ENCODE results near the gene IGFBP1. TPM values are rescaled to one million over a fixed set of nuclear protein-coding genes. Genes with fewer than 3 reads are reported as not detected.

Gene IGFBP1
- total and polyA plus RNA-seq, 2 of the 13 experiments (the other 11 are each of a cell fraction or from before 2014, with no cell fraction given), result 5.4 to 885 TPM

DNA sequence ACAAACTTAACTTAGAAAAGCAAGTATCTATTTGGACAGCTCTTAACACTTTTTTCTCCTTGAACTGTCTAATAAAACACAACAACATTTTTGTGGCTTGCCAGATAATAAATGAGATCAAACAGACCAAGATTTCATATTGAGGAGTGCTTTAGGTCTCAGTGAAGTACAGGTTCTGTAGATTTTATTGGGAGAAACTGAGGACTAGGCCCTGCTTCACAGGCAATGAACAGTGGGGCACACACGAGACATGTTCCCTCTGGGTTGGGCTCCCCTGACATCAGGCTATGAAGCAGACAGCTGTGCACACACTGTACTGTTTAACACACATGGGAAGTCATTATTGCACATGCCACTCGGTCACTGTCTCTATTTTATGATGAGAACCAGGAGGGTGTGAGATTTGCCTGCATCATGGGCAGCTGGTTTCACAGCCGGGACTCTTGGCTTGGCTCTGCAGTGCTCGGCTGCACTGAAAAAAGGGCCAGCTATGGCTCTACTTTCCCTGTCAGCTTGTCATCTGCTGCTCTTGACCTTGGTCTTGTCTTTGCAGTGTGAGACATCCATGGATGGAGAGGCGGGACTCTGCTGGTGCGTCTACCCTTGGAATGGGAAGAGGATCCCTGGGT is 4.2 kb downstream of the IGFBP1 start (continued):
- TF ChIP-seq, protein P1, sequence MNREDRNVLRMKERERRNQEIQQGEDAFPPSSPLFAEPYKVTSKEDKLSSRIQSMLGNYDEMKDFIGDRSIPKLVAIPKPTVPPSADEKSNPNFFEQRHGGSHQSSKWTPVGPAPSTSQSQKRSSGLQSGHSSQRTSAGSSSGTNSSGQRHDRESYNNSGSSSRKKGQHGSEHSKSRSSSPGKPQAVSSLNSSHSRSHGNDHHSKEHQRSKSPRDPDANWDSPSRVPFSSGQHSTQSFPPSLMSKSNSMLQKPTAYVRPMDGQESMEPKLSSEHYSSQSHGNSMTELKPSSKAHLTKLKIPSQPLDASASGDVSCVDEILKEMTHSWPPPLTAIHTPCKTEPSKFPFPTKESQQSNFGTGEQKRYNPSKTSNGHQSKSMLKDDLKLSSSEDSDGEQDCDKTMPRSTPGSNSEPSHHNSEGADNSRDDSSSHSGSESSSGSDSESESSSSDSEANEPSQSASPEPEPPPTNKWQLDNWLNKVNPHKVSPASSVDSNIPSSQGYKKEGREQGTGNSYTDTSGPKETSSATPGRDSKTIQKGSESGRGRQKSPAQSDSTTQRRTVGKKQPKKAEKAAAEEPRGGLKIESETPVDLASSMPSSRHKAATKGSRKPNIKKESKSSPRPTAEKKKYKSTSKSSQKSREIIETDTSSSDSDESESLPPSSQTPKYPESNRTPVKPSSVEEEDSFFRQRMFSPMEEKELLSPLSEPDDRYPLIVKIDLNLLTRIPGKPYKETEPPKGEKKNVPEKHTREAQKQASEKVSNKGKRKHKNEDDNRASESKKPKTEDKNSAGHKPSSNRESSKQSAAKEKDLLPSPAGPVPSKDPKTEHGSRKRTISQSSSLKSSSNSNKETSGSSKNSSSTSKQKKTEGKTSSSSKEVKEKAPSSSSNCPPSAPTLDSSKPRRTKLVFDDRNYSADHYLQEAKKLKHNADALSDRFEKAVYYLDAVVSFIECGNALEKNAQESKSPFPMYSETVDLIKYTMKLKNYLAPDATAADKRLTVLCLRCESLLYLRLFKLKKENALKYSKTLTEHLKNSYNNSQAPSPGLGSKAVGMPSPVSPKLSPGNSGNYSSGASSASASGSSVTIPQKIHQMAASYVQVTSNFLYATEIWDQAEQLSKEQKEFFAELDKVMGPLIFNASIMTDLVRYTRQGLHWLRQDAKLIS (CRISPR knock-in tag; IDR thresholded peaks at IDR 0.05), result peak; percentile 94
- no peak for TF ChIP-seq ZMYM2 (CRISPR knock-in tag; IDR thresholded peaks at IDR 0.05)
- peak; percentile 76; the same call in 1 of the 2 replicates for TF ChIP-seq MEIS2 (CRISPR knock-in tag; IDR thresholded peaks at IDR 0.05)
- TF ChIP-seq, protein P2, sequence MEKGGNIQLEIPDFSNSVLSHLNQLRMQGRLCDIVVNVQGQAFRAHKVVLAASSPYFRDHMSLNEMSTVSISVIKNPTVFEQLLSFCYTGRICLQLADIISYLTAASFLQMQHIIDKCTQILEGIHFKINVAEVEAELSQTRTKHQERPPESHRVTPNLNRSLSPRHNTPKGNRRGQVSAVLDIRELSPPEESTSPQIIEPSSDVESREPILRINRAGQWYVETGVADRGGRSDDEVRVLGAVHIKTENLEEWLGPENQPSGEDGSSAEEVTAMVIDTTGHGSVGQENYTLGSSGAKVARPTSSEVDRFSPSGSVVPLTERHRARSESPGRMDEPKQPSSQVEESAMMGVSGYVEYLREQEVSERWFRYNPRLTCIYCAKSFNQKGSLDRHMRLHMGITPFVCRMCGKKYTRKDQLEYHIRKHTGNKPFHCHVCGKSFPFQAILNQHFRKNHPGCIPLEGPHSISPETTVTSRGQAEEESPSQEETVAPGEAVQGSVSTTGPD (CRISPR knock-in tag; IDR thresholded peaks at IDR 0.05), result no peak
- TF ChIP-seq ZBTB7B (CRISPR knock-in tag; IDR thresholded peaks at IDR 0.05), result no peak
- no peak for TF ChIP-seq SRSF4 (IDR thresholded peaks at IDR 0.05; ENCODE audit: low read depth, low read length, poor library complexity, severe bottlenecking)
- TF ChIP-seq, protein P3, sequence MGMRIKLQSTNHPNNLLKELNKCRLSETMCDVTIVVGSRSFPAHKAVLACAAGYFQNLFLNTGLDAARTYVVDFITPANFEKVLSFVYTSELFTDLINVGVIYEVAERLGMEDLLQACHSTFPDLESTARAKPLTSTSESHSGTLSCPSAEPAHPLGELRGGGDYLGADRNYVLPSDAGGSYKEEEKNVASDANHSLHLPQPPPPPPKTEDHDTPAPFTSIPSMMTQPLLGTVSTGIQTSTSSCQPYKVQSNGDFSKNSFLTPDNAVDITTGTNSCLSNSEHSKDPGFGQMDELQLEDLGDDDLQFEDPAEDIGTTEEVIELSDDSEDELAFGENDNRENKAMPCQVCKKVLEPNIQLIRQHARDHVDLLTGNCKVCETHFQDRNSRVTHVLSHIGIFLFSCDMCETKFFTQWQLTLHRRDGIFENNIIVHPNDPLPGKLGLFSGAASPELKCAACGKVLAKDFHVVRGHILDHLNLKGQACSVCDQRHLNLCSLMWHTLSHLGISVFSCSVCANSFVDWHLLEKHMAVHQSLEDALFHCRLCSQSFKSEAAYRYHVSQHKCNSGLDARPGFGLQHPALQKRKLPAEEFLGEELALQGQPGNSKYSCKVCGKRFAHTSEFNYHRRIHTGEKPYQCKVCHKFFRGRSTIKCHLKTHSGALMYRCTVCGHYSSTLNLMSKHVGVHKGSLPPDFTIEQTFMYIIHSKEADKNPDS (CRISPR knock-in tag; IDR thresholded peaks at IDR 0.05), result no peak
- TF ChIP-seq FOXJ3 (CRISPR knock-in tag; IDR thresholded peaks at IDR 0.05; ENCODE audit: borderline replicate concordance), result peak; percentile 48; the same call in 1 of the 2 replicates
- peak; percentile 73; the same call in 1 of the 2 replicates for TF ChIP-seq ZNF224 (CRISPR knock-in tag; IDR thresholded peaks at IDR 0.05)
- peak; percentile 79; the same call in 1 of the 2 replicates for TF ChIP-seq TBP (CRISPR knock-in tag; IDR thresholded peaks at IDR 0.05)
- TF ChIP-seq ETV6 (CRISPR knock-in tag; conservative IDR thresholded peaks at IDR 0.05), result no peak
- TF ChIP-seq, protein P4, sequence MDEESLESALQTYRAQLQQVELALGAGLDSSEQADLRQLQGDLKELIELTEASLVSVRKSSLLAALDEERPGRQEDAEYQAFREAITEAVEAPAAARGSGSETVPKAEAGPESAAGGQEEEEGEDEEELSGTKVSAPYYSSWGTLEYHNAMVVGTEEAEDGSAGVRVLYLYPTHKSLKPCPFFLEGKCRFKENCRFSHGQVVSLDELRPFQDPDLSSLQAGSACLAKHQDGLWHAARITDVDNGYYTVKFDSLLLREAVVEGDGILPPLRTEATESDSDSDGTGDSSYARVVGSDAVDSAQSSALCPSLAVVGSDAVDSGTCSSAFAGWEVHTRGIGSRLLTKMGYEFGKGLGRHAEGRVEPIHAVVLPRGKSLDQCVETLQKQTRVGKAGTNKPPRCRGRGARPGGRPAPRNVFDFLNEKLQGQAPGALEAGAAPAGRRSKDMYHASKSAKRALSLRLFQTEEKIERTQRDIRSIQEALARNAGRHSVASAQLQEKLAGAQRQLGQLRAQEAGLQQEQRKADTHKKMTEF (CRISPR knock-in tag; IDR thresholded peaks at IDR 0.05), result 0 out of 2 replicates have a peak, but pooled peaks have one; percentile 40
- TF ChIP-seq DPF2 (CRISPR knock-in tag; IDR thresholded peaks at IDR 0.05; ENCODE audit: borderline replicate concordance, low read depth), result no peak
- TF ChIP-seq GATAD2A (CRISPR knock-in tag; IDR thresholded peaks at IDR 0.05), result no peak
- TF ChIP-seq, protein P5, sequence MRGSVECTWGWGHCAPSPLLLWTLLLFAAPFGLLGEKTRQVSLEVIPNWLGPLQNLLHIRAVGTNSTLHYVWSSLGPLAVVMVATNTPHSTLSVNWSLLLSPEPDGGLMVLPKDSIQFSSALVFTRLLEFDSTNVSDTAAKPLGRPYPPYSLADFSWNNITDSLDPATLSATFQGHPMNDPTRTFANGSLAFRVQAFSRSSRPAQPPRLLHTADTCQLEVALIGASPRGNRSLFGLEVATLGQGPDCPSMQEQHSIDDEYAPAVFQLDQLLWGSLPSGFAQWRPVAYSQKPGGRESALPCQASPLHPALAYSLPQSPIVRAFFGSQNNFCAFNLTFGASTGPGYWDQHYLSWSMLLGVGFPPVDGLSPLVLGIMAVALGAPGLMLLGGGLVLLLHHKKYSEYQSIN (CRISPR knock-in tag; IDR thresholded peaks at IDR 0.05; ENCODE audit: borderline replicate concordance), result no peak
- TF ChIP-seq ESRRA (CRISPR knock-in tag; IDR thresholded peaks at IDR 0.05; ENCODE audit: low read depth), result no peak
- TF ChIP-seq, protein P6, sequence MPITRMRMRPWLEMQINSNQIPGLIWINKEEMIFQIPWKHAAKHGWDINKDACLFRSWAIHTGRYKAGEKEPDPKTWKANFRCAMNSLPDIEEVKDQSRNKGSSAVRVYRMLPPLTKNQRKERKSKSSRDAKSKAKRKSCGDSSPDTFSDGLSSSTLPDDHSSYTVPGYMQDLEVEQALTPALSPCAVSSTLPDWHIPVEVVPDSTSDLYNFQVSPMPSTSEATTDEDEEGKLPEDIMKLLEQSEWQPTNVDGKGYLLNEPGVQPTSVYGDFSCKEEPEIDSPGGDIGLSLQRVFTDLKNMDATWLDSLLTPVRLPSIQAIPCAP (CRISPR knock-in tag; IDR thresholded peaks at IDR 0.05; ENCODE audit: low read depth), result no peak
- 0 out of 2 replicates have a peak, but pooled peaks have one; percentile 74 for TF ChIP-seq SATB2 (CRISPR knock-in tag; IDR thresholded peaks at IDR 0.05)

All from HepG2 (cell line).